GM12864 (cell line): ENCODE measurements around the gene YLPM1.
"Not testable (repeated sequence)": the region's sequence is repeated elsewhere in the genome, so short reads cannot be mapped to it uniquely, and the experiment has no call there.

Experiments used
- DNase-seq: peaks from one replicate; pipeline ENCODE4 v3.0.0-alpha.2; 2011; ENCODE audit warnings: low read depth
- H3K4me3 ChIP-seq: 2 replicates; pipeline ENCODE4 v1.5.1; 2011; ENCODE audit warnings: mild to moderate bottlenecking, low read depth, low read length, control low read depth
- TF ChIP-seq, protein P1 (sequence below): IDR thresholded peaks from 2 replicates; pipeline ENCODE4 v1.5.1; 2011; ENCODE audit warnings: low read depth, mild to moderate bottlenecking, moderate library complexity, low read length, control low read depth, inconsistent platforms; ENCODE audit errors: missing control alignments

Gene YLPM1

GRCh38 chr14:74737753-74738325 lies 25.3 kb upstream of the YLPM1 start:
- H3K4me3 ChIP-seq, result no peak overlapping the region
- TF ChIP-seq, protein P1, sequence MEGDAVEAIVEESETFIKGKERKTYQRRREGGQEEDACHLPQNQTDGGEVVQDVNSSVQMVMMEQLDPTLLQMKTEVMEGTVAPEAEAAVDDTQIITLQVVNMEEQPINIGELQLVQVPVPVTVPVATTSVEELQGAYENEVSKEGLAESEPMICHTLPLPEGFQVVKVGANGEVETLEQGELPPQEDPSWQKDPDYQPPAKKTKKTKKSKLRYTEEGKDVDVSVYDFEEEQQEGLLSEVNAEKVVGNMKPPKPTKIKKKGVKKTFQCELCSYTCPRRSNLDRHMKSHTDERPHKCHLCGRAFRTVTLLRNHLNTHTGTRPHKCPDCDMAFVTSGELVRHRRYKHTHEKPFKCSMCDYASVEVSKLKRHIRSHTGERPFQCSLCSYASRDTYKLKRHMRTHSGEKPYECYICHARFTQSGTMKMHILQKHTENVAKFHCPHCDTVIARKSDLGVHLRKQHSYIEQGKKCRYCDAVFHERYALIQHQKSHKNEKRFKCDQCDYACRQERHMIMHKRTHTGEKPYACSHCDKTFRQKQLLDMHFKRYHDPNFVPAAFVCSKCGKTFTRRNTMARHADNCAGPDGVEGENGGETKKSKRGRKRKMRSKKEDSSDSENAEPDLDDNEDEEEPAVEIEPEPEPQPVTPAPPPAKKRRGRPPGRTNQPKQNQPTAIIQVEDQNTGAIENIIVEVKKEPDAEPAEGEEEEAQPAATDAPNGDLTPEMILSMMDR, result no peak
- DNase-seq, result no peak

DNA sequence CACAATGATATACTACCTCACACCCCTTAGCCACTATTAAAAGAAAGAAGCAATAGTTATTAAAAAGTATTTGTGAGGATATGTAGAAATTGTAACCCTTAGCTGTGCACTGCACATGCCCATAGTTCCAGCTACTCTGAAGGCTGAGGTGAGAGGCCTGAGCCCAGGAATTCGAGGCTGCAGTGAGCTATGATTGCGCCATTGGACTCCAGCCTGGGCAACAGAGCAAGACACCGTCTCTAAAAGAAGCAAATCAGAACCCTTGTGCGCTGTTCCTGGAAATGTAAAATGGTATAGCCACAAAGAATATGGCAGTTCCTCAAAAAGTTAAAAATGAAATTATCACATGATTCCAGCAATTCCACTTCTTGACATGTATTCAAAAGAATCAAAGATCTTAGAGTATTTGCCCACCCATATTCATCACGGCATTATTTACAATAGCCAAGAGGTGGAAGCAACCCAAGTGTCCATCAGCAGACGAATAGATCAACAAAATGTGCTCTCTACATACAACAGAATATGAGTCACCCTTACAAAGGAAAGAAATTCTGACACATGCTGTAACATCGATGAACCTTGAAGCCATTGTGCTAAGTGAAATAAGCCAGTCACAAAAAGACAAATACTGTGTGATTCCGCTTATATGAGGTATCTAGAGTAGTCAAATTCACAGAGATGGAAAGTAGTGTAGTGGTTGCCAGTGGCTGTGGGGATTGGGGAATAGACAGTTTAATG lies 23.7 kb upstream of the YLPM1 start:
- DNase-seq, result no peak
- H3K4me3 ChIP-seq, result no peak overlapping the region
- TF ChIP-seq, protein P1, result no peak

GRCh38 chr14:74747237-74747636 lies 15.9 kb upstream of the YLPM1 start:
- no peak for DNase-seq
- H3K4me3 ChIP-seq, result no peak overlapping the region
- TF ChIP-seq, protein P1, result no peak

DNA sequence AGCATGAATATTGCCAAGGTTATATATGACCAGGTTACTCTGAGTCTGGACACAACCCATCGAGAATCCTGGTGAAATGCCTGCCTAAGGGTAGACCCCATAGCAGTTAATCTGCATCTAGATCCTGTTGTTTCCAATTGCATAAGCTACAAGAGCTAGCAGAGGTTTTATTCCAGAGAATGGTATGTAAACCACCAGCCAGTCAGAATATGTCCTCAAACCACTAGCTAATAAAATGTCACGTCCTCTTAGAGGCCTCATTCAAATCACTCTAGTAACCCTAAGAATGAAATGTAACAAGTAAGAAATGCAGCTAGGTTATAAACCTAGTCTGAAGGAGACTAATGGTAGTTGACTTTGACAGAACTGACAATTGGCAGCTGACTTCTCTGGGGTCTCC lies 9.0 kb upstream of the YLPM1 start:
- TF ChIP-seq, protein P1, result no peak
- H3K4me3 ChIP-seq, result no peak overlapping the region
- no peak for DNase-seq

DNA sequence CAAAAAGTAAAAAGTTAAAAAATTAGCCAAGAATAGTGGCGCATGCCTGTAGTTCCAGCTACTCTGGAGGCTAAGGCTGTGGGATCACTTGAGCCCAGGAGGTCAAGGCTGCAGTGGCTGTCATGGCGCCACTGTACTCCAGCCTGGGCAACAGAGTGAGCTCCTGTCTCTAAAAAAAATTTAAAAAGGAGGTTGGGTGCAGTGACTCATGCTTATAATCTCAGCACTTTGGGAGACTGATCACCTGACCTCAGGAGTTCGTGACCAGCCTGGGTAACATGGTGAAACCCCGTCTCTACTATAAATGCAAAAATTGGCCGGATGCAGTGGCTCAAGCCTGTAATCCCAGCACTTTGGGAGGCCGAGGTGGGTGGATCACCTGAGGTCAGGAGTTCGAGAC lies 8.2 kb upstream of the YLPM1 start:
- H3K4me3 ChIP-seq, result no peak overlapping the region
- TF ChIP-seq, protein P1, result no peak
- no peak for DNase-seq

DNA sequence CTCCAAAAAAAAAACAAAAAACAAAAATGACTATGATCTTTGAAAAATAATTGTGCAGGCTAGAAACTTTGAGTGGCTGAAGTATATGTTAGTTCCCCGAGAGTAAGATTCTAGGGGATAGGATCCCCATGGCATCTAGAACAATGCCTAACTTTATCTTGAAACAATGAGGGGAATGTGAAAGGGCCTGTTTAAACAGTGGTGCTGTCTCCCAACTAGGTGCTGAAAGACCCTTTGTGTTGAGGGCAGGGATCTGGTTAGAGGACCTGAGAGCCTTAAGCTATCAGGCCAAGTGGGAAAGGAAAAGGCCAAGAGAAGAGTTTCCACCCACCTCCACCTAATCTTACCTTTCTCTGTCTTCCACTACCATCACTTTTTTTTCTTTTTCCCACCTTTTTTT lies 6.8 kb upstream of the YLPM1 start:
- no peak overlapping the region for H3K4me3 ChIP-seq
- DNase-seq, result no peak
- TF ChIP-seq, protein P1, result no peak

DNA sequence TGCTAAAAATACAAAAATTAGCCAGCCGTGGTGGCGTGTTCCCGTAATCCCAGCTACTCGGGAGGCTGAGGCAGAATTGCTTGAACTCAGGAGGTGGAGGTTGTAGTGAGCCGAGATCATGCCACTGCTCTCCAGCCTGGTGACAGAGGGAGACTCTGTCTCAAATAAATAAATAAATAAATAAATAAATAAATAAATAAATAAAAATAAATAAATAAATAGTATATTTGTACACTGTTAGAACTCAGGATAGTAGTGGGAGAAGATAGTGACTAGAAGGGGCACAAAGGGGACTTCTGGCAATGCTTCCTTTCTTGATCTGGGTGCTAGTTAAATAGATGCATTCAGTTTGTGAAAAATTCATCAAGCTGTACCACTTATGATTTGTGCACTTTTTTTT lies 4.6 kb upstream of the YLPM1 start:
- DNase-seq, H3K4me3 ChIP-seq: not testable (repeated sequence)
